ENCODE results near the gene ZNHIT2.

DNA sequence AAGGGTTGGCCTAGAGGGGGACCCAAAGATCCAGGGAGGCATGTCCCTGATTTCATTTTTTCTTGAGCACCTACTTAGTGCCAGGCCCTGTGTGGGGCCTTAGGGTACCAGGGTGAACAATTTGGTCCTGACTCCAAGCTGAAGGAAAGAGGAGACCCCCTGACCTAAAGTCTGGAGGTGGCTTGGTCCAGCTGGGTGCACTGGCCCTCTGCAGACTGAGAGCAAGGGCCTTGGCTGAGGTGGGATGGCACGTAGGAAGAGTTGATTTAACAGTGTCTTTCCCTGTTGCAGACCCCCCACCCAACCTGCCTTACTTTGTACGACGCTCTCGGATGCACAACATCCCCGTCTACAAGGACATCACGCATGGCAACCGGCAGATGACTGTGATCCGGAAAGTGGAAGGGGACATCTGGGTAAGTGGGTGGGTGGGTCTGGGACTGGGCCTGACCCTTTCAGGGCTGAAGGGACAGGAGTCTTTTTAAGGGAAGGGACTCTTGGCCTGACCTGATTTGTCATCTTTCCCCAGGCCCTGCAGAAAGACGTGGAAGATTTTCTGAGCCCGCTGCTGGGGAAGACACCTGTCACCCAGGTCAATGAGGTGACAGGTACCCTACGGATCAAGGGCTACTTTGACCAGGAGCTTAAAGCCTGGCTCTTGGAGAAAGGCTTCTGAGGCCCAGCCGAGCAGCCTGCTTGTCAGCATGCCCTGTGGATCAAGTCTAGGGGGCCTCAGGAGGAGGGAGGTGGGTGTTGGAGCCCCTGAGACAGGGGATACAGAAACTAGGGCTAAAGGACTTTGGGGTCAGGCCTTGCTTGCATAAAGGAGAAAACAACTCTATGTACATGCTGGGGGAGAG, 7.9 kb upstream of the ZNHIT2 start:
- TF ChIP-seq, protein P1, sequence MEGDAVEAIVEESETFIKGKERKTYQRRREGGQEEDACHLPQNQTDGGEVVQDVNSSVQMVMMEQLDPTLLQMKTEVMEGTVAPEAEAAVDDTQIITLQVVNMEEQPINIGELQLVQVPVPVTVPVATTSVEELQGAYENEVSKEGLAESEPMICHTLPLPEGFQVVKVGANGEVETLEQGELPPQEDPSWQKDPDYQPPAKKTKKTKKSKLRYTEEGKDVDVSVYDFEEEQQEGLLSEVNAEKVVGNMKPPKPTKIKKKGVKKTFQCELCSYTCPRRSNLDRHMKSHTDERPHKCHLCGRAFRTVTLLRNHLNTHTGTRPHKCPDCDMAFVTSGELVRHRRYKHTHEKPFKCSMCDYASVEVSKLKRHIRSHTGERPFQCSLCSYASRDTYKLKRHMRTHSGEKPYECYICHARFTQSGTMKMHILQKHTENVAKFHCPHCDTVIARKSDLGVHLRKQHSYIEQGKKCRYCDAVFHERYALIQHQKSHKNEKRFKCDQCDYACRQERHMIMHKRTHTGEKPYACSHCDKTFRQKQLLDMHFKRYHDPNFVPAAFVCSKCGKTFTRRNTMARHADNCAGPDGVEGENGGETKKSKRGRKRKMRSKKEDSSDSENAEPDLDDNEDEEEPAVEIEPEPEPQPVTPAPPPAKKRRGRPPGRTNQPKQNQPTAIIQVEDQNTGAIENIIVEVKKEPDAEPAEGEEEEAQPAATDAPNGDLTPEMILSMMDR (IDR thresholded peaks at IDR 0.05; ENCODE audit: insufficient read depth, low read length), result no peak
- no peak for TF ChIP-seq POLR2AphosphoS5 (IDR thresholded peaks at IDR 0.05; ENCODE audit: low read depth)
- TF ChIP-seq SPI1 (IDR thresholded peaks at IDR 0.05; ENCODE audit: borderline replicate concordance, low read depth), result no peak
- TF ChIP-seq, protein P2, sequence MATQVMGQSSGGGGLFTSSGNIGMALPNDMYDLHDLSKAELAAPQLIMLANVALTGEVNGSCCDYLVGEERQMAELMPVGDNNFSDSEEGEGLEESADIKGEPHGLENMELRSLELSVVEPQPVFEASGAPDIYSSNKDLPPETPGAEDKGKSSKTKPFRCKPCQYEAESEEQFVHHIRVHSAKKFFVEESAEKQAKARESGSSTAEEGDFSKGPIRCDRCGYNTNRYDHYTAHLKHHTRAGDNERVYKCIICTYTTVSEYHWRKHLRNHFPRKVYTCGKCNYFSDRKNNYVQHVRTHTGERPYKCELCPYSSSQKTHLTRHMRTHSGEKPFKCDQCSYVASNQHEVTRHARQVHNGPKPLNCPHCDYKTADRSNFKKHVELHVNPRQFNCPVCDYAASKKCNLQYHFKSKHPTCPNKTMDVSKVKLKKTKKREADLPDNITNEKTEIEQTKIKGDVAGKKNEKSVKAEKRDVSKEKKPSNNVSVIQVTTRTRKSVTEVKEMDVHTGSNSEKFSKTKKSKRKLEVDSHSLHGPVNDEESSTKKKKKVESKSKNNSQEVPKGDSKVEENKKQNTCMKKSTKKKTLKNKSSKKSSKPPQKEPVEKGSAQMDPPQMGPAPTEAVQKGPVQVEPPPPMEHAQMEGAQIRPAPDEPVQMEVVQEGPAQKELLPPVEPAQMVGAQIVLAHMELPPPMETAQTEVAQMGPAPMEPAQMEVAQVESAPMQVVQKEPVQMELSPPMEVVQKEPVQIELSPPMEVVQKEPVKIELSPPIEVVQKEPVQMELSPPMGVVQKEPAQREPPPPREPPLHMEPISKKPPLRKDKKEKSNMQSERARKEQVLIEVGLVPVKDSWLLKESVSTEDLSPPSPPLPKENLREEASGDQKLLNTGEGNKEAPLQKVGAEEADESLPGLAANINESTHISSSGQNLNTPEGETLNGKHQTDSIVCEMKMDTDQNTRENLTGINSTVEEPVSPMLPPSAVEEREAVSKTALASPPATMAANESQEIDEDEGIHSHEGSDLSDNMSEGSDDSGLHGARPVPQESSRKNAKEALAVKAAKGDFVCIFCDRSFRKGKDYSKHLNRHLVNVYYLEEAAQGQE (IDR thresholded peaks at IDR 0.05; ENCODE audit: insufficient replicate concordance, low read depth), result no peak
- no peak for TF ChIP-seq GABPA (IDR thresholded peaks at IDR 0.05; ENCODE audit: low read depth)

Measured in HL-60 (cell line).